Mucosa of stomach (tissue), 1 donor: ENCODE results near the gene HTRA2.

Experiments used
- H3K27me3 ChIP-seq: one replicate; pipeline ENCODE4 v1.7.0; 2013; ENCODE audit warnings: mild to moderate bottlenecking, low read length; ENCODE audit not compliant: control insufficient read depth, insufficient read depth
- H3K36me3 ChIP-seq: one replicate; pipeline ENCODE4 v1.7.0; 2013; ENCODE audit warnings: low read length; ENCODE audit not compliant: control insufficient read depth, insufficient read depth
- H3K4me1 ChIP-seq: one replicate; pipeline ENCODE4 v1.7.0; 2013; ENCODE audit warnings: mild to moderate bottlenecking, low read length; ENCODE audit not compliant: control insufficient read depth, insufficient read depth
- H3K4me3 ChIP-seq: one replicate; pipeline ENCODE4 v1.7.0; 2013; ENCODE audit warnings: low read length
- H3K9ac ChIP-seq: one replicate; pipeline ENCODE4 v1.7.0; 2013; ENCODE audit warnings: mild to moderate bottlenecking, low read length, moderate library complexity
- H3K9me3 ChIP-seq: one replicate; pipeline ENCODE4 v1.7.0; 2013; ENCODE audit warnings: mild to moderate bottlenecking, low read length, moderate library complexity; ENCODE audit not compliant: control insufficient read depth
- donor health status: Pancreatic carcinoma.

Gene HTRA2

GRCh38 chr2:74566754-74567085 lies 37.0 kb downstream of the HTRA2 start:
- Histone ChIP-seq H3K4me3 (no peak overlapping the region), H3K27me3 (no peaks in the 10 kb centered on the region), H3K4me1 (no peaks in the 10 kb centered on the region), H3K36me3 (no peaks in the 10 kb centered on the region), H3K9me3 (no peaks in the 10 kb centered on the region), H3K9ac (no peak overlapping the region)

GRCh38 chr2:74567881-74568280 lies 38.1 kb downstream of the HTRA2 start:
- no peak overlapping the region for H3K9ac ChIP-seq
- no peaks in the 10 kb centered on the region for H3K27me3 ChIP-seq
- no peaks in the 10 kb centered on the region for H3K9me3 ChIP-seq
- no peak overlapping the region for H3K4me3 ChIP-seq
- no peaks in the 10 kb centered on the region for H3K4me1 ChIP-seq
- no peaks in the 10 kb centered on the region for H3K36me3 ChIP-seq

GRCh38 chr2:74569686-74570085 lies 40.0 kb downstream of the HTRA2 start:
- Histone ChIP-seq H3K4me3 (no peak overlapping the region), H3K9ac (no peak overlapping the region), H3K36me3 (no peaks in the 10 kb centered on the region), H3K27me3 (no peaks in the 10 kb centered on the region), H3K4me1 (no peaks in the 10 kb centered on the region), H3K9me3 (no peaks in the 10 kb centered on the region)

GRCh38 chr2:74571058-74571457 lies 41.3 kb downstream of the HTRA2 start:
- no peaks in the 10 kb centered on the region for H3K4me1 ChIP-seq
- no peak overlapping the region for H3K9ac ChIP-seq
- H3K9me3 ChIP-seq, result no peaks in the 10 kb centered on the region
- H3K4me3 ChIP-seq, result no peak overlapping the region
- H3K27me3 ChIP-seq, result no peaks in the 10 kb centered on the region
- no peaks in the 10 kb centered on the region for H3K36me3 ChIP-seq

GRCh38 chr2:74572178-74572925 lies 42.6 kb downstream of the HTRA2 start:
- Histone ChIP-seq H3K27me3 (no peaks in the 10 kb centered on the region), H3K9me3 (no peaks in the 10 kb centered on the region)

GRCh38 chr2:74573747-74574562 lies 44.2 kb downstream of the HTRA2 start:
- Histone ChIP-seq H3K4me3 (no peak overlapping the region), H3K4me1 (no peaks in the 10 kb centered on the region), H3K27me3 (no peaks in the 10 kb centered on the region), H3K36me3 (no peaks in the 10 kb centered on the region), H3K9ac (no peak overlapping the region), H3K9me3 (no peaks in the 10 kb centered on the region)

More at GRCh38 chr2:74572178-74572925, 42.6 kb downstream of the HTRA2 start:
- Histone ChIP-seq H3K36me3 (no peaks in the 10 kb centered on the region), H3K4me3 (no peak overlapping the region), H3K4me1 (no peaks in the 10 kb centered on the region), H3K9ac (no peak overlapping the region)

- no peaks in the 10 kb centered on the region for H3K9me3 ChIP-seq
- H3K4me1 ChIP-seq, result no peaks in the 10 kb centered on the region
- H3K9ac ChIP-seq, result no peak overlapping the region
- H3K4me3 ChIP-seq, result no peak overlapping the region
- no peaks in the 10 kb centered on the region for H3K36me3 ChIP-seq
- H3K27me3 ChIP-seq, result no peaks in the 10 kb centered on the region
Observed at GRCh38 chr2:74575320-74575719, 45.6 kb downstream of the HTRA2 start.

- Histone ChIP-seq H3K36me3 (no peaks in the 10 kb centered on the region), H3K4me3 (no peak overlapping the region), H3K27me3 (no peaks in the 10 kb centered on the region)
Observed at GRCh38 chr2:74576211-74576862, 46.6 kb downstream of the HTRA2 start.

GRCh38 chr2:74576863-74577229 lies 47.1 kb downstream of the HTRA2 start:
- Histone ChIP-seq H3K36me3 (no peaks in the 10 kb centered on the region), H3K27me3 (no peaks in the 10 kb centered on the region), H3K4me3 (no peak overlapping the region), H3K9ac (no peak overlapping the region), H3K9me3 (no peaks in the 10 kb centered on the region), H3K4me1 (no peaks in the 10 kb centered on the region)

More at GRCh38 chr2:74576211-74576862, 46.6 kb downstream of the HTRA2 start:
- no peaks in the 10 kb centered on the region for H3K9me3 ChIP-seq
- H3K9ac ChIP-seq, result no peak overlapping the region
- H3K4me1 ChIP-seq, result no peaks in the 10 kb centered on the region

GRCh38 chr2:74577448-74577847 lies 47.7 kb downstream of the HTRA2 start:
- H3K27me3 ChIP-seq, result no peaks in the 10 kb centered on the region
- H3K4me3 ChIP-seq, result no peak overlapping the region
- H3K9ac ChIP-seq, result no peak overlapping the region
- H3K9me3 ChIP-seq, result no peaks in the 10 kb centered on the region
- H3K36me3 ChIP-seq, result no peaks in the 10 kb centered on the region
- H3K4me1 ChIP-seq, result no peaks in the 10 kb centered on the region

GRCh38 chr2:74578408-74578807 lies 48.7 kb downstream of the HTRA2 start:
- Histone ChIP-seq H3K36me3 (no peaks in the 10 kb centered on the region), H3K27me3 (no peaks in the 10 kb centered on the region), H3K9ac (no peak overlapping the region), H3K4me3 (no peak overlapping the region), H3K9me3 (no peaks in the 10 kb centered on the region), H3K4me1 (no peaks in the 10 kb centered on the region)

- H3K27me3 ChIP-seq, result no peaks in the 10 kb centered on the region
- no peak overlapping the region for H3K4me3 ChIP-seq
- H3K9me3 ChIP-seq, result no peaks in the 10 kb centered on the region
- no peak overlapping the region for H3K9ac ChIP-seq
- no peaks in the 10 kb centered on the region for H3K4me1 ChIP-seq
- no peaks in the 10 kb centered on the region for H3K36me3 ChIP-seq
Observed at GRCh38 chr2:74581463-74581862, 51.7 kb downstream of the HTRA2 start.
